ENCODE results near the gene UNC13A.

- no peak for TF ChIP-seq SP1 (IDR thresholded peaks at IDR 0.05)
- no peak for TF ChIP-seq TARDBP (IDR thresholded peaks at IDR 0.05)
- TF ChIP-seq BHLHE40 (IDR thresholded peaks at IDR 0.05; ENCODE audit: borderline replicate concordance) = no peak
- TF ChIP-seq CTBP1 (IDR thresholded peaks at IDR 0.05; ENCODE audit: borderline replicate concordance) = no peak
- TF ChIP-seq ARNT (IDR thresholded peaks at IDR 0.05) = no peak
- TF ChIP-seq FOXM1 (IDR thresholded peaks at IDR 0.05; ENCODE audit: borderline replicate concordance) = no peak
- no peak for TF ChIP-seq ELF4 (IDR thresholded peaks at IDR 0.05)
- no peak for TF ChIP-seq FOXA1 (IDR thresholded peaks at IDR 0.05)
- TF ChIP-seq SUZ12 (IDR thresholded peaks at IDR 0.05) = no peak
- no peak for TF ChIP-seq NFRKB (IDR thresholded peaks at IDR 0.05)
- TF ChIP-seq ZNF384 (IDR thresholded peaks at IDR 0.05) = no peak
- no peak for TF ChIP-seq FOXK2 (IDR thresholded peaks at IDR 0.05)
- TF ChIP-seq L3MBTL2 (conservative IDR thresholded peaks at IDR 0.05) = no peak
- no peak for TF ChIP-seq PKNOX1 (IDR thresholded peaks at IDR 0.05)
Observed at GRCh38 chr19:17682273-17682672, 5.9 kb downstream of the UNC13A start.
